Stimulated activated CD4-positive, alpha-beta T cell treated with anti-CD3 and anti-CD28 coated beads, Interleukin-1b, Interleukin-23, amount 100 ng/mL, for 24 hours (primary cell): ENCODE data around the gene ACSL1.

Experiments
- DNase-seq, 4 experiments: peaks; one replicate each; pipeline ENCODE4 v3.0.0-alpha.2; 2020; ENCODE audit warnings: low read depth in 4 of 4, low spot score in 1 of 4

The ACSL1 gene

DNA sequence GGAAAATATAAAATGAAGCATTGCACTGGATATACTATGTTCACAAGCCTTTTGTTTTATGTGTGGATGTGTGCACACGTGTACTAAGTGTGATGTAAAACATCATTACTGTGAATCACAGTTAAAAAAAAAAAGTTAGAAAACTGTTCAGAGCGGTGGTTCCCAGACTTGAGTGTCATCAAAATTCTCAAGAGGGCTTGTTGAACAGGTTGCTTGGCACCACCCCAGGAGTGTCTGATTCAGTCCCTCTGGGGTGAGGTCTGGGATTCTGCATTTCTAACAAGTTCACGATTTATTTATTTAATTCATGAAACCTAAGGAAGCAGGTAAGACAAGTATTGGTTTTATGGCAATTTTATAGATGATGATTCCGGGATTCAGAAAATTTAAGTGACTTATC, 93.6 kb downstream of the ACSL1 start:
- DNase-seq, result no peak

- no peak for DNase-seq
Measured at GRCh38 chr4:184731056-184731455, 94.7 kb downstream of the ACSL1 start.

- no peak for DNase-seq
Measured at GRCh38 chr4:184729946-184730345, 95.8 kb downstream of the ACSL1 start.

- DNase-seq, result no peak
Measured at GRCh38 chr4:184728858-184729257, 96.9 kb downstream of the ACSL1 start.

GRCh38 chr4:184727430-184727829, 98.3 kb downstream of the ACSL1 start:
- no peak for DNase-seq

GRCh38 chr4:184722798-184723197, 103.0 kb downstream of the ACSL1 start:
- DNase-seq, result no peak

DNA sequence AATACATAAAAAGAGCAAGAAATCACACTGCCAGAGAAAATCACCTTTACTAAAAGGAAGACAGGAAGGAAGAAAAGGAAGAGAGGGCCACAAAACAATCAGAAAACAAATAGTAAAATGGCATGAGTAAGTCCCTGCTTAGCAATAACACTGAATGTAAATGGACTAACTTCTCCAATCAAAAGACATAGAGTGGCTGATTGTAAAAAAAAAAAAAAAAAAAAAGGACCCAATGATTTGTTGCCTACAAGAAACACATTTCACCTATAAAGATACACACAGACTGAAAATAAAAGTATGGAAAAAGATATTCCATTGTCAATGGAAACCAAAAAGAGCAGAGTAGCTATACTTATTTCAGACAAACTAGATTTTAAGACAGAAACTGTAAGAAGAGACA, 104.5 kb downstream of the ACSL1 start:
- no peak for DNase-seq

GRCh38 chr4:184719407-184719806, 106.4 kb downstream of the ACSL1 start:
- DNase-seq, result no peak

- DNase-seq, result no peak
Measured at GRCh38 chr4:184715526-184715925, 110.2 kb downstream of the ACSL1 start.

GRCh38 chr4:184713887-184714286, 111.9 kb downstream of the ACSL1 start:
- DNase-seq, result no peak

DNA sequence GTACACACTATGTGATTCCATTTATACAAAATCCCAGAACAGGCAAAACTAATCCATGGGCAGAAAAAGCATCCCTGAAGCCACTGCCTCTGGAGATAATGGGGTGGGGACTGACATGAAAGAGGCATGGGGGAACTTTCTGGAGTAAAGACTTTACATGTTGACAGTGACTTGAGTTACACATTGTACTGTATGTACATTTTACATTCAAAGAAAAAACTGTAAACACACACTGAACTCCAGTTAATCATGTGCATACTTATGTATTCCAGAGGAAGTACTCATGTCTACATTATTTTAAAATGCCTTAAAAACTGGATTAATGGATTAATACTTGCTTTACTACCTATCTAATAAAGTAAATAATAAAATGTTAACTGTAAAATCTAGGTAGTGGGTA, 113.4 kb downstream of the ACSL1 start:
- no peak for DNase-seq

GRCh38 chr4:184706453-184706852, 119.3 kb downstream of the ACSL1 start:
- DNase-seq, result no peak

GRCh38 chr4:184705692-184706091, 120.1 kb downstream of the ACSL1 start:
- DNase-seq, result no peak
